RWPE1 (cell line): ENCODE data around the gene HMG20B.

Source experiments
- CTCF ChIA-PET: fragments of 350-600 bp; sonication (Branson Sonifier 250); formaldehyde crosslinking; extraction: SDS; loops from one replicate; lab custom pipeline; 2021; lab: Yijun Ruan, JAX
- POLR2A ChIA-PET: fragments of 400-600 bp; formaldehyde crosslinking; extraction: SDS; loops from one replicate; lab custom pipeline; 2020; ENCODE audit warnings: antibody characterized with exemption; ENCODE audit not compliant: low non-redundant PET; lab: Yijun Ruan, JAX
- DNase-seq: peaks from one replicate; pipeline ENCODE4 v3.0.0; 2012; ENCODE audit warnings: low spot score
- H3K27ac ChIP-seq: fragments of 450-650 bp; 2 replicates; pipeline ENCODE4 v1.5.1; 2017
- TF ChIP-seq, protein P1 (sequence below): fragments of 450-650 bp; conservative IDR thresholded peaks from 2 replicates; pipeline ENCODE4 v1.5.1; 2017; ENCODE audit warnings: low read depth, mild to moderate bottlenecking

HMG20B gene

DNA sequence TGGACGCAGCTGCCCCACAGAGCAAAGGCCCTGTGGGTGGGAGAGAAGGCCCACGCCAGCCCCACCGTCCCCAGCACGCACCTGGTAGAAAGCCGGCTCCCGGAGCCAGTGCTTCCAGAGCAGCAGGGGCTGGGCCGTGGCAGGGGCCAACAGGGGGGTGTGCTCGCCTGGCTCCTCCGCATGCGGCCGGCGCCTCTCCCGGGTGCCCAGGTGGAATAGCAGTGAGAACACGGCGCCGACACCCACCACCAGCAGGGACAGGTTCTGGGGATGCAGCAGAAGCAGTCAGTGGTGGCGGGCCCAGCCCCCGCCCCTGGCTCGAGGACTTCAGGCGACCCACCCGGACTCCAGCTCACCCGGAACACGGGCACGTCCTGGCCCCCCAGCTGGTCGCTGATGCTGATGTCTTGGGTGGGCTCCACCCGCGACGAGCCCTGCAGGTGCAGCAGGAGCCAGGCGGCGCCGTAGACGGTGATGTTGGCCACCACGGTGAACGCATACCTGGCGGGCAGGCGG is 24.9 kb upstream of the HMG20B start:
- TF ChIP-seq, protein P1, sequence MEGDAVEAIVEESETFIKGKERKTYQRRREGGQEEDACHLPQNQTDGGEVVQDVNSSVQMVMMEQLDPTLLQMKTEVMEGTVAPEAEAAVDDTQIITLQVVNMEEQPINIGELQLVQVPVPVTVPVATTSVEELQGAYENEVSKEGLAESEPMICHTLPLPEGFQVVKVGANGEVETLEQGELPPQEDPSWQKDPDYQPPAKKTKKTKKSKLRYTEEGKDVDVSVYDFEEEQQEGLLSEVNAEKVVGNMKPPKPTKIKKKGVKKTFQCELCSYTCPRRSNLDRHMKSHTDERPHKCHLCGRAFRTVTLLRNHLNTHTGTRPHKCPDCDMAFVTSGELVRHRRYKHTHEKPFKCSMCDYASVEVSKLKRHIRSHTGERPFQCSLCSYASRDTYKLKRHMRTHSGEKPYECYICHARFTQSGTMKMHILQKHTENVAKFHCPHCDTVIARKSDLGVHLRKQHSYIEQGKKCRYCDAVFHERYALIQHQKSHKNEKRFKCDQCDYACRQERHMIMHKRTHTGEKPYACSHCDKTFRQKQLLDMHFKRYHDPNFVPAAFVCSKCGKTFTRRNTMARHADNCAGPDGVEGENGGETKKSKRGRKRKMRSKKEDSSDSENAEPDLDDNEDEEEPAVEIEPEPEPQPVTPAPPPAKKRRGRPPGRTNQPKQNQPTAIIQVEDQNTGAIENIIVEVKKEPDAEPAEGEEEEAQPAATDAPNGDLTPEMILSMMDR, result 0 out of 2 replicates have a peak, but pooled peaks have one; percentile 8
- no peak for DNase-seq
- CTCF ChIA-PET, result interaction anchor here (0.6 to 0.9 kb wide), 2 partner anchors 9 to 45 kb away, joined by 3 to 4 read pairs; no protein-coding TSS in a partner anchor
- POLR2A ChIA-PET, result no interaction called here
- no peak overlapping the region for H3K27ac ChIP-seq

GRCh38 chr19:3548606-3549005 is 24.1 kb upstream of the HMG20B start:
- TF ChIP-seq, protein P1, result no peak
- peak overlapping the region; percentile 31 for H3K27ac ChIP-seq
- no peak for DNase-seq
- POLR2A ChIA-PET, result no interaction called here
- CTCF ChIA-PET, result no interaction called here

- DNase-seq, result no peak
- TF ChIP-seq, protein P1, result no peak
- peak overlapping the region; percentile 31 for H3K27ac ChIP-seq
- CTCF ChIA-PET, result no interaction called here
- POLR2A ChIA-PET, result no interaction called here
Measured at GRCh38 chr19:3549816-3550215, 22.9 kb upstream of the HMG20B start.

DNA sequence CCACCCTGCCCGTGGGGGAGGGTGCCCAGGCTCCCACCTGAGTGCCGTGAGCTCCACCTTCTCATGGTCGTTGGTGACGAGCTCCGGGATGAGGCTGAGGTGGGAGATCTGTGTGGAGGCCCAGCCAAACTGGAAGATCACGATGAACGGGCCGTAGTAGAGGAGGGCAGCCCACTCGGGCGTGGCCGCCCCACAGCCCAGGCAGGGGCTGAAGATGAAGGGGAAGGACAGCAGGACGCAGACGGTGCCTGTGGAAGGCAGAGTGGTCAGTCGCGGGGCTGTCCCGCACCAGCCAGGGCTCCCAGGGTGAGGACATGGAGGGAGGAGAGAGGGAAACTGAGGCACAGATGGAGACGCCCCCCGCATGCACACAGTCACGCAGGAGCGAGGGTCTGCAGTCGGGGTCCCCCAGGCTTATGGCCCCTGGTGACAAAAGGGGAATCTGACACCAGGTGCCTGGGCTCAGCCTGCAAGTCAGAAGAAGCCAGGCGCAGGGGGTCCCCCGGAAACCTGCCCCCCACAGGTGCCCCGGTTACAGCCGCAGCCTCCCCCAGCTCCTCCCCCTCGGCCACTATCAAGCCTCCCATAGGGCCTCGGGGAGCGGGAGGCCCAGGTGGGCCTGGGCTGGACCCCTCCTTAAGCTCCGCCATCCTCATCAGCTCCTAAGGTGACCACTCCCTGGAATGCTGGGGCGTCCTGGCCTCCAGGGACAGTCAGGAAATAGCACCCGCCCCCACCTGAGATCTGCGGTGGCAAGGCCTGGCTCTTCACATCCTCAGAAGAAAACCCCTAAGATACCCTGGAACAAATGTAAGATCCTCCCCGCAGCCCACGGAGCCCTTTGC is 21.6 kb upstream of the HMG20B start:
- DNase-seq, result no peak
- TF ChIP-seq, protein P1, result no peak
- H3K27ac ChIP-seq, result peak overlapping the region; percentile 8; the same call in 1 of the 2 replicates

GRCh38 chr19:3551792-3552095 is 21.0 kb upstream of the HMG20B start:
- ChIA-PET CTCF (interaction anchor here (0.9 kb wide), 1 partner anchor 67 kb away, joined by 3 read pairs; no protein-coding TSS in a partner anchor), POLR2A (no interaction called here)
- peak overlapping the region; percentile 8 for H3K27ac ChIP-seq
- TF ChIP-seq, protein P1, result no peak
- no peak for DNase-seq

More for the DNA sequence above, 21.6 kb upstream of the HMG20B start:
- ChIA-PET CTCF (interaction anchor here (0.9 kb wide), 1 partner anchor 68 kb away, joined by 3 read pairs; no protein-coding TSS in a partner anchor), POLR2A (no interaction called here)

GRCh38 chr19:3554254-3555083 is 18.3 kb upstream of the HMG20B start:
- TF ChIP-seq, protein P1, result no peak
- DNase-seq, result no peak
- POLR2A ChIA-PET, result interaction anchor here (0.7 kb wide), 2 partner anchors 19 to 295 kb away, joined by 3 to 5 read pairs; no protein-coding TSS in a partner anchor
- H3K27ac ChIP-seq, result peak overlapping the region; percentile 87
- CTCF ChIA-PET, result interaction anchor here (2.7 kb wide), 1 partner anchor 9 kb away, joined by 9 read pairs; no protein-coding TSS in a partner anchor
